Memory B cell (primary cell): ENCODE measurements around the gene CPA3.

Source experiments
- ATAC-seq: fragments of 150-1000 bp; cut with Tn5 transposase; 2 replicates; pipeline ENCODE4 v1.10.0; 2021; ENCODE audit warnings: low read depth, mild to moderate bottlenecking, moderate library complexity
- DNase-seq, 2 donors: peaks; one replicate each; pipeline ENCODE4 v3.0.0; 2022; ENCODE audit warnings: low spot score in 2 of 2
- H3K27ac Mint-ChIP-seq: one replicate; pipeline ENCODE4 v1.8.0; 2022; ENCODE audit warnings: mild to moderate bottlenecking, moderate library complexity, mixed read lengths
- H3K27me3 Mint-ChIP-seq: one replicate; pipeline ENCODE4 v1.8.0; 2022; ENCODE audit warnings: mixed read lengths
- H3K36me3 Mint-ChIP-seq: one replicate; pipeline ENCODE4 v1.8.0; 2022; ENCODE audit warnings: mild to moderate bottlenecking, mixed read lengths
- H3K4me1 Mint-ChIP-seq: one replicate; pipeline ENCODE4 v1.8.0; 2022; ENCODE audit warnings: mixed read lengths
- H3K4me3 Mint-ChIP-seq: one replicate; pipeline ENCODE4 v1.8.0; 2022; ENCODE audit warnings: mild to moderate bottlenecking, moderate library complexity, mixed read lengths
- H3K9me3 Mint-ChIP-seq: one replicate; pipeline ENCODE4 v1.8.0; 2022; ENCODE audit warnings: mixed read lengths

Gene CPA3

DNA sequence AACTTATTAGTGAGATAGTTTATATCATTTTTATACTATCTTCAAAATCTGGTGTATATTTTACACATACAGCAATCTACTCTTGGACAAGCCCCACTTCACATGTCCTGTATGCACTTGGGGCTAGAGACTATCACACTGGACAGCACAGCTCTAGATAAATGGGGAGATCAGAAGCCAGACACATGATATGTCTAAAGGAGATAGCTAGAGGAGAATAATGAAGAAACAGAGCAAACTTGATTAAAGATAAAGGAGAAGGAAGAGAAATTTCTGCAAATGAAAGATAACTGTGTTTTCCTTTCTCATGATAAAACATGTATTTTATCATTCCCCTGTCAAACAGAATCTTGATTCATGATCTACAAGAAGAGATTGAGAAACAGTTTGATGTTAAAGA, 13.0 kb downstream of the CPA3 start:
- peaks cover 8% of the 10 kb centered on the region for H3K27me3 Mint-ChIP-seq
- H3K36me3 Mint-ChIP-seq, result no peaks in the 10 kb centered on the region
- ATAC-seq (no peak), DNase-seq (no peak)
- H3K4me1 Mint-ChIP-seq, result no peaks in the 10 kb centered on the region
- H3K4me3 Mint-ChIP-seq, result no peak overlapping the region
- H3K9me3 Mint-ChIP-seq, result no peaks in the 10 kb centered on the region
- no peak overlapping the region for H3K27ac Mint-ChIP-seq

DNA sequence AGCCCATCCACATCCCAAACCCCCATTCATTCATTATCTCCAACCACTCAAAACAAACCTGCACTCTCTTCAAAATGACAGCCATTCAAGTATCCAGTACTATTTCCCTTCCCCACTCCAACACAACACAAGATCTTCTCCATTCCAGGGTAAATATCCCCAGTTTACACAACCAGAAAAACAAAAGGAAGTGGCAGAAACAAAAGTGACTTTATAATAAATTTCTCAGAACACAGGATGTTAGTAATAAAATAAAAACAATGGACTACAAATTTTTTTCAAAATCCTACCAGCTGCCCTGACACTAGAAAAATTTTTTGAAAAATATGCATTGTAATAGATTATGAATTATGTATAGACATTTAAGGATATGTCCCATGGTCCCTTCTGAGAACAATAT, 14.2 kb downstream of the CPA3 start:
- Mint-ChIP-seq H3K27ac (no peak overlapping the region), H3K36me3 (no peaks in the 10 kb centered on the region), H3K27me3 (peaks cover 8% of the 10 kb centered on the region), H3K4me3 (no peak overlapping the region), H3K4me1 (no peaks in the 10 kb centered on the region), H3K9me3 (no peaks in the 10 kb centered on the region)
- ATAC-seq (no peak), DNase-seq (no peak)

DNA sequence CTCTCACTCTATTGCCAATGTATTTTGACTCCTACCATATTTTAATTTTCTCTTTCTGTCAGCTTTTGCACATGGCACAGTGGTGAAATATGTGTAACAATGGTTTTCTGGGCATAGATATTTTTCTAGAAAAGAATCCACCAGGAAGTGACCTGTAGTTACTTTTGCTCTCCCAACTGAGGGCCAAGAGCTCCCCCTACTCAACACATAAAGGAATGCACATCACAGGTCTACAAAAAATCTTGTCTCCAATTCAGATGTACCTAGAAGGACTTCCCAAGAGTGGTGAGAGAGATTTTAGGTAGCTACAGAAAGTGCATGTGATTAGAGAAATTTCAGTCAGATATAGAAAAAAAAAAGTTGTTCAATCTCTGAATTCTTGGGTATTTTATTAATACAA, 15.6 kb downstream of the CPA3 start:
- Mint-ChIP-seq H3K4me1 (no peaks in the 10 kb centered on the region), H3K9me3 (no peaks in the 10 kb centered on the region), H3K27me3 (peaks cover 8% of the 10 kb centered on the region), H3K27ac (no peak overlapping the region), H3K4me3 (no peak overlapping the region), H3K36me3 (no peaks in the 10 kb centered on the region)
- ATAC-seq (no peak), DNase-seq (no peak)

DNA sequence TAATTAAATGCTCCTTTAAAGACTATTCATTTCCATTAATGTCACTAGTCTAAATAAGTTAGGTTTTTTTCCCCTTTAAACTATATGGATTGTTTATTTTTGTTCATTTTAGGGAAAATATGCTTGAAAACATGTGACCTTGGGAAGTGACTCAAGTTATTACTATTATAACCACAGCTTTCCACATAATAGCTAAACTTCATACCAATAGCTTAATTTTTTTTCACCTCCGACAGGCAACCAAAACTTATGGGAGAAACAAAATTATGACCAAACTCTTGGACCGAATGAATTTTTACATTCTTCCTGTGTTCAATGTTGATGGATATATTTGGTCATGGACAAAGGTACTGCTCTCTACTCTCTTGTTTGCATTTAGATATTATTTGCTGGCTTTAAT, 16.2 kb downstream of the CPA3 start:
- Mint-ChIP-seq H3K27ac (no peak overlapping the region), H3K9me3 (no peaks in the 10 kb centered on the region), H3K27me3 (peaks cover 8% of the 10 kb centered on the region), H3K4me3 (no peak overlapping the region), H3K36me3 (no peaks in the 10 kb centered on the region), H3K4me1 (no peaks in the 10 kb centered on the region)
- ATAC-seq, result no peak
- no peak for DNase-seq

DNA sequence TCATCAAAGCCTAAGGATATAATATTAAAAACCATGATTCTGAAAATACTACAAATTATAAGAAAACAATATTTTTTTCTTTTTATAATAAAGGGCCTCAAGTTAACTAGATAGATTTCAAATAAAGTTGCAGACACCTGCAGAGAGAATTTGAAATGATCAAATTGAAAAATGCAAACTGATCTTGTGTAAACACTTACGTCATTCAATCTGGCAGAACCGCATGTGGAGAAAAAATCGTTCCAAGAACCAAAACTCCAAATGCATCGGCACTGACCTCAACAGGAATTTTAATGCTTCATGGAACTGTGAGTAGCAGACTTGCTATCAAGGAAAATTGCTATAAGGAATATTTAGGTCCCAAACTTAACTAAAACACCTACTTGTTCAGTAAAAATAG, 17.2 kb downstream of the CPA3 start:
- no peak for ATAC-seq
- no peak for DNase-seq
- H3K4me3 Mint-ChIP-seq, result no peak overlapping the region
- no peaks in the 10 kb centered on the region for H3K4me1 Mint-ChIP-seq
- H3K27ac Mint-ChIP-seq, result no peak overlapping the region
- H3K36me3 Mint-ChIP-seq, result no peaks in the 10 kb centered on the region
- no peaks in the 10 kb centered on the region for H3K9me3 Mint-ChIP-seq
- H3K27me3 Mint-ChIP-seq, result peaks cover 7% of the 10 kb centered on the region

DNA sequence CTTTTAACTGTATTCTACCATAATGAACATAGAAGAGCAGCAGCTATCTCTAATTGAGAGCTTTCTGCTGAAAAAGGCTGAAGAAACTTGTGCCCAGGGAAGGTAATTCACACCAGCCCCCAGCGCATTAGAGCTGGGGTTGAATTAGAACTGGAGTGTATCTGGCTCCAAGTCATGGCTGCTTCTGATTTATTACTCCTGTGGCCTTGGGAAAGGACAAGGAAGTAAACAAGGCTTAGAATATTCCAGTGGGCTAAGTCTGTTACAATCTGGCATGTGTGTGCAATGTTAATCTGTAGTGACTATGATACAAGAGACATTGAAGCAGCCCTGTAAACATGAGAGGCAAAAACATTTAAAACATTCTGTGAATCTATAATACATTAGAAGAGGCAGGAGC, 18.1 kb downstream of the CPA3 start:
- DNase-seq (no peak), ATAC-seq (no peak)
- Mint-ChIP-seq H3K4me1 (no peaks in the 10 kb centered on the region), H3K9me3 (no peaks in the 10 kb centered on the region), H3K27me3 (peaks cover 5% of the 10 kb centered on the region), H3K4me3 (no peak overlapping the region), H3K36me3 (no peaks in the 10 kb centered on the region), H3K27ac (no peak overlapping the region)

DNA sequence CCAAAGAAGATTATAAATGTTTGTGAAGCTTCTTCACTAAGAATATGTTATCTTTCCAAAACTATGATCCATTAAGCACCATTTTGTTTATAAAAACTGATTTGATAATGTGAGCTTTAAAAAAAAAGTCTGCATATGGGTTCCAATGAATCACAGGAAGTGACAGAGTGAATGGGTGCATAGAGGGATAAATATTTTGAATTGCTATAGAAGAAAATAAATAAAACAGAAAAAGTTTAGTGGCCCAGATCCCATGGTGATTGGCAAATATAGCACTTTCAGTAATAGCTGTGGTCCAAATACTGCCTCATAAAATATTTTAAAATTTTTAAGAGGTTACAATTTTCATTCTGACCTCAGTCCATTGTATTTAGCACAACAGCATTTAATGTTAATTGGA, 19.2 kb downstream of the CPA3 start:
- no peaks in the 10 kb centered on the region for H3K9me3 Mint-ChIP-seq
- no peak overlapping the region for H3K27ac Mint-ChIP-seq
- H3K36me3 Mint-ChIP-seq, result no peaks in the 10 kb centered on the region
- no peak for DNase-seq
- peaks cover 4% of the 10 kb centered on the region for H3K27me3 Mint-ChIP-seq
- ATAC-seq, result no peak
- H3K4me3 Mint-ChIP-seq, result no peak overlapping the region
- H3K4me1 Mint-ChIP-seq, result no peaks in the 10 kb centered on the region

DNA sequence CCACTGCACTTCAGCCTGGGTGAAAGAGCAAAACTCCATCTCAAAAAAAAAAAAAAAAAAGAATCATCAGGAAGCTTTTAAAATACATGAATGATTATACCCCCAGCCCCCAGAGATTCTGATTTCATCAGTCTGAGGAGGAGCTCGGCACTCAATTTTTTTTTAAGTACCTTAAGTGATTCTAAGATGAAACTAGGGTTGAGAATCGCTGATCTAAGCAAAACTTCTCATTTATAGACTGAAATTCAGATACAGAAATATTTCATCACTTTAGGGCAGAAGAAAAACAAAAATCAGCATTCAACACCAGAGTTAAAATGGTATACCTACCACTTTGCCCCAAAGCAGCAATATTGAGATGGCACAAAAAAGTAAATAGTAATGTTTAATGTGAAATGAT, 24.7 kb downstream of the CPA3 start:
- DNase-seq, result no peak
- Mint-ChIP-seq H3K9me3 (peaks cover 4% of the 10 kb centered on the region), H3K4me1 (no peaks in the 10 kb centered on the region), H3K27ac (no peak overlapping the region), H3K4me3 (no peak overlapping the region), H3K36me3 (no peaks in the 10 kb centered on the region), H3K27me3 (peaks cover 4% of the 10 kb centered on the region)
- ATAC-seq, result no peak

DNA sequence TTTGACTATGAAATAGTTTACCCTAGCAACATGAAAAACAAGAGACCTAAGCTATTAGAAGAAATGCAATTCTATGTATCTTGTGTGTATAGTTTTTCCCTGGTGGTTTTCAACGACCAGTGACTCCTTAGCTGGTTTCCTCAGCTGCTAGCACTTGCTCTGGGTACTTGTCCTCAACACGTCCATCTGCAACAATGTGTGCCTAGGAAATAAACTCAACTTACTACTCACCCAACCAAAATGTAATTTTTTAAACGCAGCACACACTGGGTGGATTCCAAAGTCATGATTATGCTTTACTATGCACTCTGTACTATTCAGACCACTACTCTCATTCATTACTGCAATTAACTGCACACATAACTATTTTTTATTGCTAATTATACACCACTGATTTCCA, 31.0 kb downstream of the CPA3 start:
- Mint-ChIP-seq H3K27ac (no peak overlapping the region), H3K4me1 (no peaks in the 10 kb centered on the region), H3K9me3 (peaks cover 4% of the 10 kb centered on the region), H3K36me3 (no peaks in the 10 kb centered on the region), H3K27me3 (no peaks in the 10 kb centered on the region), H3K4me3 (no peak overlapping the region)
- ATAC-seq, result no peak
- no peak for DNase-seq

DNA sequence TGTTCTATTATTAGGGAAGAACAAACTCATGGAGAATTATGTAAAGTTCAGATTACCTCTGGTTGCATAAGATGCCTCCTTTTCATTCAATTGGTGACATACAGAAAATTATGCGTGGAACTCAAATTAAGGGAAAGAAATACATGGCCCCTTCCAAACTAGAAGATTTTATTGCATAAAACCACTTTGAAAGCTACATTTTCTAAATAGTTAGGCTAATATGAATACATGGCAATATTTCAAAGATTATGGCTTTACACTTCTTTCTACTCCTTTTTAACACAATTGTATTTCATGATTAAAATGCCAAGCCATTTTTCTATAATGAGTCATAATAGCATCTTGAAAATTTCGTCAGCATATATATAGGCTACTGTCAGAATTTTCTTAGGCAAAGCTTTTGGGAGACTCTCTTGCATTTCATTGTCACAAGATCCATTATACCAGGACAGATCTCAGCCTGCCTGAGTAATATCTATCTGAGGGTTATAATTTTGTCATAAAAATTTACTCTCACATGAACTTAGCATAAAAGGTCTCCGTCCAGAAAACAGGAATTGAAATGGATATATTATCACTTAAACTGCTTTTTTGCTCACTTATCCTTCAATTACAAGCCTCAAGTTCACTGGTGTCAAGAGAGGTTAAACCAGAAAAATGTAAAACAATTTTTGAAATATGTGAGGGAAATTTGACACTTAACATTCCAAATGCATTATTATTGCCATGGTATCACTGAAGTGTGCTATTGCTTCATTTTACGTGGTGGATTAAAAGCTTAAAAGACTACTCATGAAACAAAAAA, 37.1 kb downstream of the CPA3 start:
- Mint-ChIP-seq H3K9me3 (no peaks in the 10 kb centered on the region), H3K27ac (no peak overlapping the region), H3K36me3 (no peaks in the 10 kb centered on the region), H3K4me1 (no peaks in the 10 kb centered on the region), H3K27me3 (peaks cover 4% of the 10 kb centered on the region), H3K4me3 (no peak overlapping the region)
- ATAC-seq (no peak), DNase-seq (no peak)

DNA sequence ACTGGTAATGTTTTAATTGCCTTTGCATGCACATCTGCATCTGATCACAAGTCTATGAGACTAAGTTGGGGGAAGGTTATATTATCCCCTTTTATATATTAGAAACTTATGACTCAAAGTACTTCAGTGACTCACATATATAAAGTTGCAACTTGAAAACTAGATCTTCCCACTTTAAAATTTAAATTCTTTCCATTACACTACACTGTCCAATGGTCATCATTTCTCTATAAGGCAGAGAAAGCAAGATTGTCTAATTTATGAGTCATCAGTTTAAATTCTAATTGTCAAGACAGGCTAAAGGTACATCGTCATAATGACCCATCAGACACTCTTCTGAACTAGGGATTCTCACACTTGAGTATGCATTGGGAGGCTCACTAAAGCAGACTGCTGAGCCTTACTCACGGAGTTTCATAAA, 37.9 kb downstream of the CPA3 start:
- Mint-ChIP-seq H3K27me3 (peaks cover 7% of the 10 kb centered on the region), H3K27ac (no peak overlapping the region), H3K36me3 (no peaks in the 10 kb centered on the region), H3K4me1 (no peaks in the 10 kb centered on the region), H3K4me3 (no peak overlapping the region), H3K9me3 (no peaks in the 10 kb centered on the region)
- ATAC-seq (no peak), DNase-seq (no peak)

DNA sequence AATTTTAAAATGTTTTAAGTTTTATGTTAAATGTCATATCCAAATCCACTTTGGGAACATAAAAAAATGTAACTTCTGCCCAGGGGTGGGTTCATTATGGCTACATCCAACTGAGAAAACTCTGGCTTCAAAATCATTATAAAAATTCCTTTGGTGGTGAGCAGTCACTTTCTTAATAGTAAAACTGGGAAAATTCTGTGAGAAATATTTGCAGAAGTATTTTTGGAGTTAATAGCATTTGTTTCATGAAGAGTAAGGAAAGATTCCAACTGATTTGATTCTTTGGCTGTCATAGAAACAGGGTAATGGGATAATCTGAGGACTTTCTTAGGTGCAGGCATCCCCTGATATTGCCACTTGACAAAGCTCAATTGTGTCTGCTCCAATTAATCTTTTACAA, 38.8 kb downstream of the CPA3 start:
- no peaks in the 10 kb centered on the region for H3K9me3 Mint-ChIP-seq
- no peaks in the 10 kb centered on the region for H3K4me1 Mint-ChIP-seq
- ATAC-seq (no peak), DNase-seq (no peak)
- no peak overlapping the region for H3K27ac Mint-ChIP-seq
- no peak overlapping the region for H3K4me3 Mint-ChIP-seq
- peaks cover 10% of the 10 kb centered on the region for H3K27me3 Mint-ChIP-seq
- no peaks in the 10 kb centered on the region for H3K36me3 Mint-ChIP-seq

DNA sequence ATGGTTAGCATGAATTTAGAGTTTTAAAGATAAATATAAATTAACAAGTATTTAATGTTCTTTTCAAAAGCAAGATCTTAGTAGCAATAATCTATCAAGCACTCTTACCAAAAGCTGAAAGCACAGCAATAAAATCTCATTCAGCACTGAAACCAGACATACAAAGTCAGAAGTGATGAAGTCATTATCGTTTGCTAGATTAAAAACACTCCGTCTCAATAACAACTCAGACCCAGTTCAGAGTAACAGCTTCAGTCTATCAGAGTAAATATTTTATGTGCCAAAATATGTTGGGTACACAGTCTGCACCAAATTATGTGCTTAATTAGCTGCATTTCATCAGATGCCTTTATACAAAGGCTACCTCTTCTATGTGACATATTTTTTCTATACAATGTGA, 41.6 kb downstream of the CPA3 start:
- ATAC-seq (no peak), DNase-seq (no peak)
- Mint-ChIP-seq H3K4me3 (no peak overlapping the region), H3K9me3 (no peaks in the 10 kb centered on the region), H3K36me3 (no peaks in the 10 kb centered on the region), H3K4me1 (no peaks in the 10 kb centered on the region), H3K27ac (no peak overlapping the region), H3K27me3 (peaks cover 13% of the 10 kb centered on the region)

DNA sequence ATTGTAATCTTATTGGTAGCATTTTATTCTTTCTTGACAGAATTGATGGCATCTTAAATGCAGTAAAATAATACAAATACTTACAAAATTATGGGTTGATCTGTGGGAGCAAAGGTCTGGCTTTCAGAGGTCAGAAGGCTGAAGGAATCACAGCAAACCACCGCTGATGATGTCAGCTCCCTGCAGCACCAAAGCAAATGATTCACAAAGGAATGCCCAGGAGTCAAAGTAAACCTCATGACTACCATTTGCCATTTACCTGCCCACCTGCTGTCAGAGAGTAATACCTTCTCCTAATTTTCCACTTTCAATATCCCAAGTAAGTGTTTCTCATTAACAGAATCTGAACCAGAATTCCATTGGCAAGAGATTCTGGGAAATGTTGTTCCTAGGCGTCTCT, 46.1 kb downstream of the CPA3 start:
- H3K27me3 Mint-ChIP-seq, result peaks cover 14% of the 10 kb centered on the region
- DNase-seq (no peak), ATAC-seq (no peak)
- H3K36me3 Mint-ChIP-seq, result no peaks in the 10 kb centered on the region
- no peaks in the 10 kb centered on the region for H3K9me3 Mint-ChIP-seq
- H3K4me1 Mint-ChIP-seq, result no peaks in the 10 kb centered on the region
- no peak overlapping the region for H3K4me3 Mint-ChIP-seq
- H3K27ac Mint-ChIP-seq, result no peak overlapping the region

DNA sequence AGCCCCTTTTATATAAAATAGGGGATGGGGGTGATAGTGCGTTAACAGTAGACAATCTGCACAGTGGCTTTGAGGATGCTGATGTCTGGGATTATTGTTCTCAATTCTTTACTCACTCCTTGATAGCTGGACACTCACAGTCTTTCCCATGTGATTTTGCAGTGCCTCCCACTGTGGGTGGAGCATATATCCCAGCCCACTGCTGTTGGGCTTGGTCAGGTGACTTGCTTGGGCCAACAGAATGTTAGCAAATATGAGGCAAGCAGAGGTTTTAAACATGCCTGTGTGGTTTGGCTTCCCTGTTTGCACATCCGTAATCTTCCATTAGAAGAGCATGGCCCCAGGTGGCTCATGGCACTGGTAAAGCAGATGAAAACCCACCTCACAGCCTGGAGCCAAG, 46.5 kb downstream of the CPA3 start:
- H3K4me1 Mint-ChIP-seq, result no peaks in the 10 kb centered on the region
- no peak for DNase-seq
- no peaks in the 10 kb centered on the region for H3K36me3 Mint-ChIP-seq
- H3K9me3 Mint-ChIP-seq, result no peaks in the 10 kb centered on the region
- ATAC-seq, result no peak
- no peak overlapping the region for H3K27ac Mint-ChIP-seq
- peaks cover 14% of the 10 kb centered on the region for H3K27me3 Mint-ChIP-seq
- no peak overlapping the region for H3K4me3 Mint-ChIP-seq
